ENCODE results near the gene HIVEP3. TPM values are rescaled to one million over a fixed set of nuclear protein-coding genes. Genes with fewer than 3 reads are reported as not detected.

Gene HIVEP3
- polyA plus RNA-seq, 1 of the 3 experiments (the other 2 are of a cell fraction): 6.4 TPM

- CTCF ChIA-PET: interaction anchor here (0.7 to 1.4 kb wide), 5 partner anchors 10 to 289 kb away, joined by 3 to 4 read pairs (median 3); no protein-coding TSS in a partner anchor
- peaks cover 30% of the 10 kb centered on the region for H3F3A ChIP-seq (replicated peaks; ENCODE audit: insufficient read depth)
- H4K20me1 ChIP-seq (ENCODE audit: insufficient read depth): no peaks in the 10 kb centered on the region
- H3K9me3 ChIP-seq: no peaks in the 10 kb centered on the region
- no peaks in the 10 kb centered on the region for H3K27me3 ChIP-seq (ENCODE audit: insufficient read depth)
- H3K4me1 ChIP-seq (ENCODE audit: control insufficient read depth in 1 of 2, insufficient read depth in 2 of 2, low read depth in 1 of 2, low read length in 1 of 2): peaks cover 24 to 38% of the 10 kb centered on the region in 2 experiments
- DNase-seq: no peak
- peak overlapping the region; percentile 25; the same call in 1 of the 2 replicates for H2AFZ ChIP-seq (ENCODE audit: low read depth)
- peak overlapping the region; percentile 62; the same call in 1 of the 2 replicates for H3K9ac ChIP-seq
- H3K27ac ChIP-seq (ENCODE audit: low read depth in 2 of 2, low read length in 1 of 2): peak overlapping the region; percentile 53 to 94; a peak in 3 of 4 replicates
- WGBS (ENCODE audit: low lambda C conversion rate): 3% methylated on average over 7 of the region's 7 CpGs
- no peaks in the 10 kb centered on the region for H3K9me2 ChIP-seq
- H3K4me3 ChIP-seq (ENCODE audit: low read depth in 2 of 2, low read length in 1 of 2): peak overlapping the region in 1 of 2 experiments; percentile 33; a peak in 2 of 4 replicates
- POLR2A ChIA-PET: no interaction called here
- H3K79me2 ChIP-seq (ENCODE audit: insufficient read depth): no peaks in the 10 kb centered on the region
- no peaks in the 10 kb centered on the region for H3K36me3 ChIP-seq (replicated peaks in 1 of 2; ENCODE audit: control insufficient read depth in 1 of 2, insufficient read depth in 2 of 2, low read length in 1 of 2)
- peak overlapping the region; percentile 76 for H3K4me2 ChIP-seq
- TF ChIP-seq NFIC (IDR thresholded peaks at IDR 0.05; ENCODE audit: borderline replicate concordance) (peak; percentile 66; the same call in 1 of the 2 replicates), FOXM1 (IDR thresholded peaks at IDR 0.05; ENCODE audit: low read depth) (no peak), EP300 (IDR thresholded peaks at IDR 0.05; ENCODE audit: borderline replicate concordance in 1 of 2, low read depth in 1 of 2, low read length in 1 of 2) (peak in 1 of 2 experiments; percentile 84; a peak in 1 of 4 replicates), GABPA (IDR thresholded peaks at IDR 0.05; ENCODE audit: low read depth) (no peak), FOSL2 (IDR thresholded peaks at IDR 0.05; ENCODE audit: borderline replicate concordance, low read depth) (peak; percentile 91; the same call in 1 of the 2 replicates), SMC3 (IDR thresholded peaks at IDR 0.05; ENCODE audit: low read depth, low read length) (no peak), RAD21 (IDR thresholded peaks at IDR 0.05; ENCODE audit: low read length) (no peak), YY1 (IDR thresholded peaks at IDR 0.05; ENCODE audit: low read depth) (no peak), TEAD4 (IDR thresholded peaks at IDR 0.05; ENCODE audit: borderline replicate concordance, insufficient read depth) (peak; percentile 81; the same call in 1 of the 2 replicates), TCF12 (IDR thresholded peaks at IDR 0.05) (peak; percentile 84), NRF1 (IDR thresholded peaks at IDR 0.05; ENCODE audit: low read depth, low read length) (no peak), CHD2 (IDR thresholded peaks at IDR 0.05; ENCODE audit: low read length, partially characterized antibody) (no peak), CTCF (IDR thresholded peaks at IDR 0.05) (no peak), USF2 (IDR thresholded peaks at IDR 0.05; ENCODE audit: borderline replicate concordance, low read depth, low read length) (no peak), FOXJ3 (CRISPR knock-in tag; IDR thresholded peaks at IDR 0.05) (no peak), EZH2phosphoT487 (IDR thresholded peaks at IDR 0.05; ENCODE audit: borderline replicate concordance, low read depth) (no peak), TAF1 (IDR thresholded peaks at IDR 0.05; ENCODE audit: borderline replicate concordance, low read depth, low read length) (no peak), RFX5 (IDR thresholded peaks at IDR 0.05; ENCODE audit: low read length) (no peak), SIN3A (IDR thresholded peaks at IDR 0.05; ENCODE audit: borderline replicate concordance, low read depth, low read length) (no peak), POLR2AphosphoS5 (IDR thresholded peaks at IDR 0.05; ENCODE audit: low read depth, low read length) (peak; percentile 25; the same call in 1 of the 2 replicates), MEF2A (IDR thresholded peaks at IDR 0.05; ENCODE audit: borderline replicate concordance, low read depth) (no peak), REST (IDR thresholded peaks at IDR 0.05; ENCODE audit: low read depth, low read length) (peak; percentile 61; the same call in 1 of the 2 replicates), RCOR1 (IDR thresholded peaks at IDR 0.05; ENCODE audit: low read length) (no peak), ZBTB33 (IDR thresholded peaks at IDR 0.05; ENCODE audit: borderline replicate concordance, low read depth) (no peak)
Measured at GRCh38 chr1:41862384-41863221, 56.1 kb downstream of the HIVEP3 start.
